Neural progenitor cell (in vitro differentiated cells): ENCODE measurements around the gene USP9X. TPM values are rescaled to one million over a fixed set of nuclear protein-coding genes. Genes with fewer than 3 reads are reported as not detected.
"Not testable (repeated sequence)": the region's sequence is repeated elsewhere in the genome, so short reads cannot be mapped to it uniquely, and the experiment has no call there.

Source experiments
- DNase-seq: peaks from one replicate; pipeline ENCODE4 v3.0.0-alpha.2; 2016; ENCODE audit warnings: low spot score
- H2AFZ ChIP-seq: fragments of 200-600 bp; sonication (generic); replicated peaks from 2 replicates; pipeline ENCODE4 v1.6.1; 2016; ENCODE audit warnings: antibody characterized with exemption
- H3F3A ChIP-seq: fragments of 200-600 bp; sonication (generic); 2 replicates; pipeline ENCODE4 v1.6.1; 2016; ENCODE audit warnings: antibody characterized with exemption, low read depth
- H3K27ac ChIP-seq: fragments of 200-600 bp; sonication (generic); 2 replicates; pipeline ENCODE4 v1.5.1; 2016; ENCODE audit warnings: mild to moderate bottlenecking
- H3K27me3 ChIP-seq: fragments of 200-600 bp; sonication (generic); 2 replicates; pipeline ENCODE4 v1.6.1; 2016; ENCODE audit warnings: mild to moderate bottlenecking, moderate library complexity
- H3K36me3 ChIP-seq: fragments of 200-600 bp; sonication (generic); 2 replicates; pipeline ENCODE4 v1.5.1; 2016
- H3K4me1 ChIP-seq: fragments of 200-600 bp; sonication (generic); 2 replicates; pipeline ENCODE4 v1.6.1; 2016; ENCODE audit warnings: mixed run types
- H3K4me2 ChIP-seq: fragments of 200-600 bp; sonication (generic); 2 replicates; pipeline ENCODE4 v1.6.1; 2016
- H3K4me3 ChIP-seq: fragments of 200-600 bp; sonication (generic); 2 replicates; pipeline ENCODE4 v1.5.1; 2016
- H3K79me2 ChIP-seq: fragments of 200-600 bp; sonication (generic); 2 replicates; pipeline ENCODE4 v1.6.1; 2016; ENCODE audit warnings: low read depth
- H3K9ac ChIP-seq: fragments of 200-600 bp; sonication (generic); 2 replicates; pipeline ENCODE4 v1.6.1; 2016
- H3K9me3 ChIP-seq: fragments of 200-600 bp; sonication (generic); 2 replicates; pipeline ENCODE4 v1.5.1; 2016; ENCODE audit warnings: low read depth
- H4K20me1 ChIP-seq: fragments of 200-600 bp; sonication (generic); 2 replicates; pipeline ENCODE4 v1.6.1; 2016; ENCODE audit warnings: low read depth
- H3K27ac Mint-ChIP-seq: 3 replicates; pipeline ENCODE4 v1.8.0; 2021; ENCODE audit warnings: mixed read lengths
- H3K27me3 Mint-ChIP-seq: 2 replicates; pipeline ENCODE4 v1.8.0; 2022; ENCODE audit warnings: low read depth, mild to moderate bottlenecking, inconsistent platforms, moderate library complexity, mixed read lengths; ENCODE audit not compliant: insufficient read depth
- H3K36me3 Mint-ChIP-seq: 3 replicates; pipeline ENCODE4 v1.8.0; 2021; ENCODE audit warnings: mixed read lengths
- H3K4me1 Mint-ChIP-seq: 3 replicates; pipeline ENCODE4 v1.8.0; 2021; ENCODE audit warnings: mixed read lengths
- H3K4me3 Mint-ChIP-seq: 3 replicates; pipeline ENCODE4 v1.8.0; 2021; ENCODE audit warnings: mild to moderate bottlenecking, moderate library complexity, mixed read lengths
- H3K9me3 Mint-ChIP-seq: 3 replicates; pipeline ENCODE4 v1.8.0; 2020; ENCODE audit warnings: mixed read lengths
- CTCF ChIP-seq: fragments of 200-600 bp; sonication (generic); IDR thresholded peaks from 2 replicates; pipeline ENCODE4 v1.5.1; 2017; ENCODE audit warnings: antibody characterized with exemption, mild to moderate bottlenecking
- EZH2 ChIP-seq: fragments of 200-600 bp; sonication (generic); IDR thresholded peaks from 2 replicates; pipeline ENCODE4 v1.6.1; 2017; ENCODE audit warnings: antibody characterized with exemption, mild to moderate bottlenecking, moderate library complexity
- EZH2phosphoT487 ChIP-seq: fragments of 200-600 bp; sonication (generic); IDR thresholded peaks from 2 replicates; pipeline ENCODE4 v1.6.1; 2017; ENCODE audit warnings: antibody characterized with exemption
- total RNA-seq: library from RNA; depleted of rRNA; stranded (reverse); fragments of >200 nt; gene quantifications from 2 replicates; pipeline ENCODE4 v1.2.3, GENCODE V29; 2015; ENCODE audit warnings: low replicate concordance

The USP9X gene
- total RNA-seq, 1 donor from 2014 or later, result 115 TPM

GRCh38 chrX:41209853-41210252, 124.6 kb downstream of the USP9X start:
- H3K36me3 ChIP-seq, result peaks cover 22% of the 10 kb centered on the region
- H2AFZ ChIP-seq, result no peak overlapping the region
- Mint-ChIP-seq H3K4me1 (no peaks in the 10 kb centered on the region), H3K4me3 (no peak overlapping the region), H3K9me3 (peaks cover 24% of the 10 kb centered on the region), H3K27ac (no peak overlapping the region), H3K27me3 (no peaks in the 10 kb centered on the region), H3K36me3 (peaks cover 37% of the 10 kb centered on the region)
- no peak overlapping the region for H3K4me2 ChIP-seq
- no peak overlapping the region for H3K4me3 ChIP-seq
- no peak overlapping the region for H3K27ac ChIP-seq
- peaks cover 6% of the 10 kb centered on the region for H3K79me2 ChIP-seq
- H3K4me1 ChIP-seq, result peaks cover 4% of the 10 kb centered on the region
- H3K9me3 ChIP-seq, result peaks cover 7% of the 10 kb centered on the region
- no peaks in the 10 kb centered on the region for H4K20me1 ChIP-seq
- peaks cover 7% of the 10 kb centered on the region for H3F3A ChIP-seq
- DNase-seq, result no peak
- TF ChIP-seq EZH2phosphoT487 (no peak), EZH2 (no peak)
- H3K27me3 ChIP-seq, result no peaks in the 10 kb centered on the region
- no peak overlapping the region for H3K9ac ChIP-seq

GRCh38 chrX:41224605-41225004, 139.4 kb downstream of the USP9X start:
- no peaks in the 10 kb centered on the region for H3K79me2 ChIP-seq
- TF ChIP-seq CTCF (no peak), EZH2 (no peak)
- H3K4me3 Mint-ChIP-seq, result no peak overlapping the region
- no peak overlapping the region for H3K27ac ChIP-seq
- no peak overlapping the region for H2AFZ ChIP-seq
- H3K27me3 Mint-ChIP-seq, result no peaks in the 10 kb centered on the region
- DNase-seq, result no peak
- no peaks in the 10 kb centered on the region for H3K4me1 ChIP-seq
- no peak overlapping the region for H3K4me2 ChIP-seq
- no peaks in the 10 kb centered on the region for H4K20me1 ChIP-seq
- H3K27me3 ChIP-seq, result no peaks in the 10 kb centered on the region
- H3K9ac ChIP-seq, result no peak overlapping the region
- H3K9me3 Mint-ChIP-seq, result no peaks in the 10 kb centered on the region
- no peaks in the 10 kb centered on the region for H3K4me1 Mint-ChIP-seq
- H3K4me3 ChIP-seq, result no peak overlapping the region
- H3K36me3 ChIP-seq, result peaks cover 24% of the 10 kb centered on the region
- H3F3A ChIP-seq, result peaks cover 3% of the 10 kb centered on the region
- H3K9me3 ChIP-seq, result no peaks in the 10 kb centered on the region
- H3K27ac Mint-ChIP-seq, result no peak overlapping the region
- peaks cover 31% of the 10 kb centered on the region for H3K36me3 Mint-ChIP-seq

- Mint-ChIP-seq H3K27ac (no peak overlapping the region), H3K36me3 (peaks cover 7% of the 10 kb centered on the region), H3K4me3 (no peak overlapping the region), H3K27me3 (no peaks in the 10 kb centered on the region), H3K4me1 (no peaks in the 10 kb centered on the region), H3K9me3 (no peaks in the 10 kb centered on the region)
- H3K27me3 ChIP-seq, result no peaks in the 10 kb centered on the region
- no peaks in the 10 kb centered on the region for H3F3A ChIP-seq
- H3K4me3 ChIP-seq, result no peak overlapping the region
- no peak overlapping the region for H3K9ac ChIP-seq
- H3K9me3 ChIP-seq, result no peaks in the 10 kb centered on the region
- peaks cover 3% of the 10 kb centered on the region for H3K36me3 ChIP-seq
- H2AFZ ChIP-seq, result no peak overlapping the region
- no peaks in the 10 kb centered on the region for H4K20me1 ChIP-seq
- TF ChIP-seq EZH2phosphoT487 (no peak), EZH2 (no peak), CTCF (no peak)
- DNase-seq, result no peak
- H3K27ac ChIP-seq, result no peak overlapping the region
- H3K4me1 ChIP-seq, result no peaks in the 10 kb centered on the region
- H3K4me2 ChIP-seq, result no peak overlapping the region
- no peaks in the 10 kb centered on the region for H3K79me2 ChIP-seq
These were observed 148.7 kb downstream of the USP9X start for GRCh38 chrX:41233988-41234387.

GRCh38 chrX:41234471-41234870, 149.2 kb downstream of the USP9X start:
- DNase-seq, H3K4me3 Mint-ChIP-seq, H3K36me3 Mint-ChIP-seq, H3K27ac Mint-ChIP-seq, H4K20me1 ChIP-seq, H2AFZ ChIP-seq, H3K4me3 ChIP-seq, H3F3A ChIP-seq, H3K4me2 ChIP-seq, H3K9me3 Mint-ChIP-seq, H3K4me1 Mint-ChIP-seq, H3K27ac ChIP-seq, H3K4me1 ChIP-seq, H3K27me3 ChIP-seq, H3K27me3 Mint-ChIP-seq, H3K9me3 ChIP-seq, H3K79me2 ChIP-seq, H3K36me3 ChIP-seq, H3K9ac ChIP-seq: not testable (repeated sequence)
